Neural cell (in vitro differentiated cells): ENCODE results near the gene GTPBP3. TPM values are rescaled to one million over a fixed set of nuclear protein-coding genes. Genes with fewer than 3 reads are reported as not detected.

Experiments
- H2AFZ ChIP-seq: fragments of 200-600, 300-800 bp; sonication (generic), shearing (Covaris generic); 2 replicates; pipeline ENCODE4 v1.6.0; 2014; ENCODE audit warnings: low read depth, mild to moderate bottlenecking, antibody characterized with exemption, low read length, moderate library complexity
- H3F3A ChIP-seq: fragments of 200-600 bp; shearing (Covaris generic); 2 replicates; pipeline ENCODE4 v1.6.1; 2016; ENCODE audit warnings: mild to moderate bottlenecking, moderate library complexity, mixed read lengths, antibody characterized with exemption, low read length; ENCODE audit not compliant: insufficient read depth, poor library complexity, severe bottlenecking
- H3K27ac ChIP-seq: fragments of 200-600, 300-800 bp; sonication (generic), shearing (Covaris generic); 2 replicates; pipeline ENCODE4 v1.5.1; 2014; ENCODE audit warnings: mild to moderate bottlenecking, low read length, moderate library complexity
- H3K27me3 ChIP-seq: fragments of 300-800, 200-600 bp; sonication (generic), shearing (Covaris generic); 2 replicates; pipeline ENCODE4 v1.6.0; 2014; ENCODE audit warnings: mild to moderate bottlenecking, low read depth, low read length, moderate library complexity; ENCODE audit not compliant: insufficient read depth
- H3K36me3 ChIP-seq: fragments of 300-800, 200-600 bp; sonication (generic), shearing (Covaris generic); 2 replicates; pipeline ENCODE4 v1.5.1; 2014; ENCODE audit warnings: mild to moderate bottlenecking, antibody characterized with exemption, low read length, moderate library complexity; ENCODE audit not compliant: insufficient read depth
- H3K4me2 ChIP-seq: fragments of 300-800, 200-600 bp; sonication (generic), shearing (Covaris generic); 2 replicates; pipeline ENCODE4 v1.6.0; 2014; ENCODE audit warnings: mild to moderate bottlenecking, low read length
- H3K4me3 ChIP-seq: fragments of 300-800, 200-600 bp; sonication (generic), shearing (Covaris generic); 2 replicates; pipeline ENCODE4 v1.5.1; 2014; ENCODE audit warnings: mild to moderate bottlenecking, low read length, moderate library complexity
- H3K79me2 ChIP-seq: fragments of 200-600 bp; shearing (Covaris generic); replicated peaks from 2 replicates; pipeline ENCODE4 v1.6.0; 2014; ENCODE audit warnings: mild to moderate bottlenecking, low read length, moderate library complexity; ENCODE audit not compliant: insufficient read depth
- H3K9ac ChIP-seq: fragments of 300-800, 200-600 bp; sonication (generic), shearing (Covaris generic); 2 replicates; pipeline ENCODE4 v1.6.1; 2016; ENCODE audit warnings: mild to moderate bottlenecking, low read length, mixed read lengths
- H3K9me2 ChIP-seq: fragments of 200-600 bp; shearing (Covaris generic); 2 replicates; pipeline ENCODE4 v1.6.1; 2016; ENCODE audit warnings: mild to moderate bottlenecking, low read length, mixed read lengths; ENCODE audit not compliant: insufficient read depth
- H3K9me3 ChIP-seq: fragments of 200-600, 300-800 bp; sonication (generic), shearing (Covaris generic); 2 replicates; pipeline ENCODE4 v1.6.1; 2016; ENCODE audit warnings: mild to moderate bottlenecking, mixed run types, low read length, moderate library complexity, mixed read lengths
- H4K20me1 ChIP-seq: fragments of 200-600 bp; shearing (Covaris generic); 2 replicates; pipeline ENCODE4 v1.6.1; 2016; ENCODE audit warnings: mild to moderate bottlenecking, mixed run types; ENCODE audit not compliant: insufficient read depth
- CTCF ChIP-seq: fragments of 450-650 bp; IDR thresholded peaks from 2 replicates; pipeline ENCODE4 v1.5.1; 2014; ENCODE audit warnings: antibody characterized with exemption, mild to moderate bottlenecking, moderate library complexity; ENCODE audit not compliant: poor library complexity, severe bottlenecking
- EP300 ChIP-seq: fragments of 450-650 bp; conservative IDR thresholded peaks from 2 replicates; pipeline ENCODE4 v1.6.1; 2014; ENCODE audit warnings: antibody characterized with exemption, mild to moderate bottlenecking, moderate library complexity; ENCODE audit not compliant: poor library complexity, severe bottlenecking
- EZH2 ChIP-seq: fragments of 200-600, 300-800 bp; shearing (Covaris generic), sonication (generic); IDR thresholded peaks from 2 replicates; pipeline ENCODE4 v1.6.1; 2014; ENCODE audit warnings: antibody characterized with exemption, low read length, borderline replicate concordance, mild to moderate bottlenecking; ENCODE audit not compliant: insufficient read depth, poor library complexity, severe bottlenecking
- MXI1 ChIP-seq: fragments of 450-650 bp; conservative IDR thresholded peaks from 2 replicates; pipeline ENCODE4 v1.6.1; 2014; ENCODE audit warnings: antibody characterized with exemption, mild to moderate bottlenecking; ENCODE audit not compliant: poor library complexity, severe bottlenecking
- POLR2AphosphoS5 ChIP-seq: IDR thresholded peaks from 2 replicates; pipeline ENCODE4 v1.6.1; 2012
- RAD21 ChIP-seq: fragments of 450-650 bp; conservative IDR thresholded peaks from 2 replicates; pipeline ENCODE4 v1.6.1; 2014; ENCODE audit warnings: antibody characterized with exemption, mild to moderate bottlenecking, moderate library complexity
- REST ChIP-seq: IDR thresholded peaks from 2 replicates; pipeline ENCODE4 v1.6.1; 2012; ENCODE audit warnings: borderline replicate concordance
- SMC3 ChIP-seq: fragments of 450-650 bp; conservative IDR thresholded peaks from 2 replicates; pipeline ENCODE4 v1.6.1; 2014; ENCODE audit warnings: antibody characterized with exemption, mild to moderate bottlenecking, moderate library complexity; ENCODE audit not compliant: poor library complexity
- TAF1 ChIP-seq: IDR thresholded peaks from 2 replicates; pipeline ENCODE4 v1.6.1; 2012; ENCODE audit warnings: low read depth
- polyA plus RNA-seq: library from polyadenylated mRNA; depleted of rRNA; stranded (reverse); fragments of >200 nt; gene quantifications from 2 replicates; pipeline ENCODE4 v1.2.3, GENCODE V29; 2014

GTPBP3 gene
- polyA plus RNA-seq, 1 donor from 2014 or later: 25.6 TPM

- Histone ChIP-seq H3K4me2 (no peak overlapping the region), H3K27me3 (no peaks in the 10 kb centered on the region), H3K79me2 (no peaks in the 10 kb centered on the region), H3K36me3 (no peaks in the 10 kb centered on the region), H3K9ac (no peak overlapping the region), H2AFZ (no peak overlapping the region), H4K20me1 (no peaks in the 10 kb centered on the region), H3K9me2 (no peaks in the 10 kb centered on the region), H3K27ac (no peak overlapping the region), H3F3A (no peaks in the 10 kb centered on the region), H3K4me3 (no peak overlapping the region), H3K9me3 (no peaks in the 10 kb centered on the region)
- TF ChIP-seq EP300: no peak
- no peak for TF ChIP-seq POLR2AphosphoS5
- TF ChIP-seq EZH2: no peak
- no peak for TF ChIP-seq RAD21
- no peak for TF ChIP-seq REST
- TF ChIP-seq SMC3: no peak
- no peak for TF ChIP-seq TAF1
- TF ChIP-seq MXI1: no peak
- TF ChIP-seq CTCF: no peak
Observed at GRCh38 chr19:17348700-17349099, 11.3 kb downstream of the GTPBP3 start.

- TF ChIP-seq RAD21: no peak
- TF ChIP-seq SMC3: no peak
- TF ChIP-seq TAF1: no peak
- TF ChIP-seq REST: no peak
- TF ChIP-seq CTCF: no peak
- no peak for TF ChIP-seq POLR2AphosphoS5
- no peak for TF ChIP-seq EP300
- TF ChIP-seq EZH2: no peak
- no peak for TF ChIP-seq MXI1
- Histone ChIP-seq H4K20me1 (no peaks in the 10 kb centered on the region), H3K9me3 (no peaks in the 10 kb centered on the region), H3K4me3 (no peak overlapping the region), H3K27ac (no peak overlapping the region), H3K9ac (no peak overlapping the region), H3F3A (no peaks in the 10 kb centered on the region), H3K9me2 (no peaks in the 10 kb centered on the region), H2AFZ (no peak overlapping the region), H3K4me2 (no peak overlapping the region), H3K79me2 (no peaks in the 10 kb centered on the region), H3K36me3 (no peaks in the 10 kb centered on the region), H3K27me3 (no peaks in the 10 kb centered on the region)
Observed at GRCh38 chr19:17351815-17352435, 14.6 kb downstream of the GTPBP3 start.
